Stimulated activated CD8-positive, alpha-beta memory T cell treated with anti-CD3 and anti-CD28 coated beads, Interleukin-4, amount 100 ng/mL, for 48 hours (primary cell): ENCODE measurements around the gene VPS16.
"Not testable (repeated sequence)": the region's sequence is repeated elsewhere in the genome, so short reads cannot be mapped to it uniquely, and the experiment has no call there.

Experiments
- DNase-seq: peaks from one replicate; pipeline ENCODE4 v3.0.0-alpha.2; 2020

Gene VPS16

DNA sequence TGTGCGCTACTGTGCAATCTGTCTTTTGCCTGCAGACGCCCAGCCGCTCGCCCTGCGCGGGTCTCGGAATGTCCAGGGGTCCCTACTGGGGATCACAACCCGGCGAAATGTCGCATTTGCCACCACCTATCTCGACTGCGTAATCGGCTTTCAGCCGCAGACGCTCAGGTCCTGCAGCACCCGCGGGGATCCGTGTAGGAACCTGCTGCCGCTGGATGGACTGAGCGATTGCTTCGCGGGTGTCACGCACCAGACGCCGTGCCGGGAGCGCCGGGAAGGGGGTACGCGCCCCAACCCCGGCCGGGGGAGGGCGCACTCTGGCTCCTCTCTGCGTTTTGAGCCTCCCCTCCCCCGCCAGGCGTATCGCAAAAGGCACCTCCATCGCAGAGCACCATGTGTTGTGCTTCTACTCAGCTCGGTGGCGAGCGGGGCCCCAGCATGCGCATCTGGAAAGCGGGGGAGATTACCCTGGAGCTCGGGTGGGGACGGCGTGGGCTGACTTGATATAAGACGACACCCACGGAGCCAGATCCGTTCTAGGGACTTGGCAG is 32.0 kb downstream of the VPS16 start:
- DNase-seq = peak; percentile 87

DNA sequence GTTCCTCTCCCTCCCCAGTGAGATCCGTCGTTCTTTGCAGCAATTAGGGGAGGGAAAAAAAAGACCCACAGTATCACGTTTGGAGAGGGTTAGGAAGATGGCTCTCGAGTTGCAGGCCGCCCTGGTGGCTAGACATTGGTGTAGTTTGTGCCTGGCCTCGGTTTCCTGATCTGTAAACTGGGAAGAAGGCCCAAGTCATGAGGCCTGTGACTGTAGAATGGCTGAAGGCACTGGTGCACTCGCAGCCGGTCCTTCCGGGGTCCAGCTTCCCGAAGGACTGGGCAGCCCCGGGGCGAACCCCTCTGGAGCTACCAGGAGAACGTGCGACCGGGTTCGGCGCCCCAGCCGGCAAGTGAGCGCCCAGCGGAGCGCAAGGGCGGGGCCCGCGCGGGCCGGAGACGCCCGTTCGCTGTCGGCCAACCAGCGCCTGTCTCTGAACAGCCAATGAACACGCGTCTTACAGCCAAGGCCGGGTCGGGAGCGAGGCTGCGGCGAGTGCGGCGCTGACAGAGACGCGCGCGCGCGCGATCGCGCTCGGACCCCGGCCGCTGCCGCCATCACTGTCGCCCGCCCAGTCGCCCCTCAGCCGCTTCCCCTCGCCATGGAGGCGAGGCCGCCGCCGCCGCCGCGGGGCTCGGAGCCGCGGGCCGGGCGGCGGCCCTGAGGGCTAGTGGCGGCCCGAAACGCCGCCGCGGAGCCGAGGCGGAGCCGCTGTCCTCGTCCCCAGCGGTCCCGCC is 32.6 kb downstream of the VPS16 start, which contains the start of gene PTPRA:
Gene PTPRA, plus strand, starts transcription at position 472 of the 737 bp plus-strand sequence. CDS start 90,797 bp downstream, outside the sequence.
- DNase-seq = peak; percentile 94

DNA sequence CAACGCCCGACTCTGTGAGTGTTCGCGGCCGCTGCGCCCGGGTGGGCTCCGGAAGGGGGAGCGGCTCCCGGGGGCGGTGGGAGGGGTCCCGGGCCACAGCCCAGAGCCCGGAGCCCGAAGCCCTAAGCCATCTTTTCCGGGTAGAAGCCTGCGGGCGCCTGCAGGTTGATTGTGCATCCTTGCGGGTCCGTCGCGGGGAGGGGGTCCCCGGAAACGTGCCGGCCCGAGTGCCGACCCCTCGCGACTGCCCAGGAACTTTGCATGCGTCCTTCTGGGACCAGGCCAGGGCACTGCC is 33.1 kb downstream of the VPS16 start:
- DNase-seq = peak; percentile 75

DNA sequence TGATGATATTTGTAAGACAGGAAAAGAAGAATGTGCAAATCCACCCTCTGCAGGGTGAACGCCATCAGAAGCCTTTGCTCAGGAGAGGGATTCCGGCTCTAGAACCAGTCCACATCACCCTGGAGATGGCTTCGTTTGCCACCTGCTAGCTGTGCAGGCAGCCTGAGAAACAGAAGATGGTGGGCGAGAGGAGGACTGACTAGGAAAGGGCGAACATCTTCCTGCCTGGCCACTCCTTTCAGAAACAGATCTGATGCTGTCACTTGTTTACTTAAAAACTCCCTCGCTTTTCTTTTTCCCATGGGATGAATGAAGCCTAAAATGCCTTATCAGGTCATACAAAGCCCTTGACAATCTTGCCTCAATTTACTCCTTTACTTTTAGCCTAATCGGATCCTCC is 33.9 kb downstream of the VPS16 start:
- DNase-seq = peak; percentile 52

DNA sequence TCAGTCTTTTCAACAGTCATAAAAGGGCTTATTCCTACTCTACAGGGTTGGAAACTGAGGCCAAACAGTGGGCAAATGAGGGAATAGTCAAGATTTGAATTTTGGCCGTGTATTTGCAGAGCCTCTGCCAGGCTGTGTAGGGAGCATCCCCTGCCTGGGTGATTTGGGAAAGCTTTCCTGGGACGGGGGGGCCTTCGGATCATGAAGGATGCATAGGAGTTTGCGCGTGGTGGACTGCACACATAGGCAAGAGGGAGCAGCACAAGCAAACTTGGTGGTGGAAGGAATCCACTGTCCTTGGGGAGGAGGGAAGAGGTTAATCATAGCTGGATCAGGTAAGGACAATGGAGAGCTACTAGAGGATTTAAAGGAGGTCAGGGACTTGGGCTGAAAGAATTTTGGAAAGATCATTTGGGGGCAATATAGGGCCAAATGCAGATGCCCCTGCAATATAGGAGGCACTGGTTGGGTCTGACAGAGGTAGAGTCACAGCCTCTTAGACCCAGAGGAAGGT is 35.2 kb downstream of the VPS16 start:
- no peak for DNase-seq

DNA sequence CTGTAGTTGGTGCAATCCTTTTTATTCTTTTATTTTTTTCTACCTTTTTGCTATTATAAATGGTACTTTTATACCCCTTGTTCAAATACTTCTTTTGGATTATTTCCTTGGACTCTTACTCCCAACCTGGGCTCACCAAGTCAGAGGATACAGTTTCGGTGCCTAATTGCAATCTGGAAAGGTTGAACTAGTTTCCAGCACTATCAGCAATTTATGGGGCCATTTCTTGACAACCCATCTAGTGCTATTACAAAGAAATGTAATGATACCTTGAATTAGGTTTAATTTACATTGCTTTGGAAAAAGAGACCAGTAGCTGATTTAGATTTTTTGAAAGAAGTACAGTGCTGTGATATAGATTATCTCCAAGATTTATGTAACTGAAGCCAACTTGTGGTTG is 38.0 kb downstream of the VPS16 start:
- no peak for DNase-seq

DNA sequence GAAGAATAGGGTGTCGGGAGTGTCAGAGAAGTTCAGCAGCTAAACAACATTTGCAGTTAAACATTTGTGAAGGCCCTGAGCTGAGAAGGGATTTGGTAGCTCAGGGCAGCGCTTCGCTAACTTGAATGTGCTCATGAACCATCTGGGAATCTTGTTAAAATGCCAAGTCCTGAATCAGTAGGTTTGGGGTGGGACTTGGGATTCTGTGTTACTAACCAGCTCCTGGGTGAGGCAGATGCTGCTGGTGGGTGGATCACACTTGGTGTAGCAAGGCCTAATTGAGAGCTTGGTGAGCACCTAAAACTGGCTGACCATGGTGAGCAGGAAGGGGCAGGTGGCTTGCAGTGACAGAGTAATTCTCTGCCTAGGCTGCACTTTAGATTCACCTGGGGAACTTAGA is 38.6 kb downstream of the VPS16 start:
- DNase-seq = no peak

DNA sequence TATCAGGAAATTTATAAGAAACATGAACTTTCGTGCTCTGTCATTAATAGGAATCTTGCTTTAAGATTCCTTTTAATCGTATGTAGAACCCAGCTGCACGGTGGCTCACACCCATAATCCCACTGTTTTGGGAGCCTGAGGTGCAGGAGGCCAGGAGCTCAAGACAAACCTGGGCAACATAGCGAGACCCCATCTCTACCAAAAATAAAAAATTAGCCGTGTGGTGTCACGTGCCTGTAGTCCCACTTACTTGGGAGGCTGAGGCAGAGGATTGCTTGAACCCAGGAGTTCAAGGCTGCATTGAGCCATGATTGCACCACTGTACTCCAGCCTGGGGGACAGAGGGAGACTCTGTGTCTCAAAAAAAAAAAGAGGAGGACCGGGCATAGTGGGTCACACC is 40.1 kb downstream of the VPS16 start:
- DNase-seq = no peak

DNA sequence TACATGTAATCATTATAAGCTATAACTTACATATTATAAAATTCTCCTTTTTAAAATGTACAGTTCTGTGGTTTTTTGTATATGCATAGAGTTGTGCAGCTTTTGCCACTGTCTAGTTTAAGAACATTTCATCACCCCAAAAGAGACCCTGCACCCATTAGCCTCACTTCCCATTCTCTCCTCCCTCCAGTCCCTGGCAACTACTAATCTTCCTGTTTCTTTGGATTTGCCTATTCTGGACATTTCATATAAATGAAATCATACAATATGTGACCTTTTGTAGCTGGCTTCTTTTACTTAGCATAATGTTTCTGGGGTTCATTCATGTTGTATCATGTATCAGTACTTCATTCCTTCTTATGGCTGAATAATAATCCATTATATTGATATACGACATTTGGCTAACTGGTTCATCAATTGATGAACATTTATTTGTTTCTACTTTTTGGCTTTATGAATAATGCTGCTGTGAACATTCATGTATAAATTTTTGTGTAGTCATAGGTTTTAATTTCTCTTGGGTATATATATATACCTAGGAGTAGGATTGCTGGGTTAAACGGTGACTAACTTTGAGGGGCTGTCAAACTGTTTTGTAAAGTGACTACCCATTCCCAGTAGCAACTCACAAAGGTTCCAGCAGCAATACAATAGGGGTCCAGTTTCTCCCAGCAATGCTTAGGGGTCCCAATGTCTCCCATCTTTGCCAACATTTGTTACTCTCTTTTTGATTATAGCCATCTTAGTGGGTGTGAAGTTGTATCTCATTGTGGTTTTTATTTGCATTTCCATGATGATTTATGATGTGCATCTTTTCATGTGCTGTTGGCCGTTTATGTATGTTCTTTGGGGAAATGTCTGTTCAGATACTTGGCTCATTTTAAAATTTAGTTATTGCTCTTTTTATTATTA is 43.4 kb downstream of the VPS16 start:
- no peak for DNase-seq

DNA sequence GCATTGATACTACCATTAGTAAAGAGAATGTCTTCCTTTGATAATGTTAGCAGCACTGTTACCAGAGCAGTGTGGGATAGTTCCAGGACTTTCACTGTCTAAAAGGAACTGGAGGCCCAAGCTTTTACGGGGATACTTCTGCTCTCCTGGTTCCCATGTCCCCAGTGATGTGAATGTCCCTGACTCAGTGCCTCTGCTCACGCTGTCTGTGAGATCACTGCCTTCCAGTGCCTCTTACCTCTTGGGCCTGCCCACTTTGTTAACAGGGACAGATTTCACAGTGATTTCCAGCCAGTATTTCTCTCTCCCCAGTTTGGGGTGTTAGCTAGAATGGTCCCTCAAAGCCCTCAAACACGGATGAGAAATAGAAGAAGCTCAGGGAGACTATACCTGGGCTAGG is 47.2 kb downstream of the VPS16 start:
- DNase-seq = no peak

DNA sequence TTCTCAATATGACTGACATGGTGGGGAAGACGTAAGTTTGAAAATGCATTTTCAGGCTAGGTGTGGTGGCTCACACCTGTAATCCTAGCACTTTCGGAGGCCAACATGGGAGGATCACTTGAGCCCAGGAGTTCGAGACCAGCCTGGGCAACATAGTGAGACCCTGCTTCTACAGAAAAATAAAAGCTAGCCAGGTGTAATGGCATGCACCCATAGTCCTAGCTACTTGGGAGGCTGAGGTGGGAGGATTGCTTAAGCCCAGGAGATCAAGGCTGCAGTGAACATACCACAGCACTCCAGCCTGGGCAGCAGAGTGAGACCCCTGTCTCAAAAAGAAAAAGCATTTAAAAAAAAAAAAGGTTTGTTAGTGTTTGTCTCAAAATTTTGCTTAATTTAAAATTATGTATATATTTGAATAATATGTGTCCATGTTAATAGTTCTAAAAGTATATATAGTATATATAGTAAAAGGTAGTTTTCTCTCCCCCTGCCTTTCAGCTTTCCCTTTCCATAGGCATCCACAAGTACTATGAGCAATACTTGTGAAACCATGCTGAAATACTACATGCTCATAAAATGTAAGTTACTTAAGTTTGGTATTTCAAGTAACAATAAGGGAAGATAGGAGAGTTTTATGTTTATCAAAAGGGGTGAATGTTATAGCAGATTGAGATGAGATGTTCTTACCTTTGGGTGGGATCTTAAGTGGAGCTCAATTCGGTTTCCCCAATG is 47.8 kb downstream of the VPS16 start:
- DNase-seq = no peak

DNA sequence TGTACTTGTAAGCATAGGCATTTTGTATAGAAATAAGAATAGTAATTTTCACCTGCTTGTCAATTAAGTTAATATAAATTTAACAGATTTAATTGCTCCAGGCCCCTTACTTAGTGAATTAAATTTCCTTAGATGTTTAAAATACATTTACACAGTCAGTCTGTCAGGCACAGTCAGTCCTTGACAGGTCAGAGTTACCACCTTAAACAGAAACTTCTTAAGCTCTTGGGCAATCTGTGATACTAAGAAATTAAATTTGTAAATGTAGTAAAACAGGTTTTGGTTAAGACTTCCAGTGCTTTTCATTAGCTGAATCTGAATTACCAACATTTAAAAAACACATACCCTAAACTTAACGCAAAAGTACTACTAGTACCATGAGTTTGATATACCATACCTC is 48.7 kb downstream of the VPS16 start:
- DNase-seq = no peak

DNA sequence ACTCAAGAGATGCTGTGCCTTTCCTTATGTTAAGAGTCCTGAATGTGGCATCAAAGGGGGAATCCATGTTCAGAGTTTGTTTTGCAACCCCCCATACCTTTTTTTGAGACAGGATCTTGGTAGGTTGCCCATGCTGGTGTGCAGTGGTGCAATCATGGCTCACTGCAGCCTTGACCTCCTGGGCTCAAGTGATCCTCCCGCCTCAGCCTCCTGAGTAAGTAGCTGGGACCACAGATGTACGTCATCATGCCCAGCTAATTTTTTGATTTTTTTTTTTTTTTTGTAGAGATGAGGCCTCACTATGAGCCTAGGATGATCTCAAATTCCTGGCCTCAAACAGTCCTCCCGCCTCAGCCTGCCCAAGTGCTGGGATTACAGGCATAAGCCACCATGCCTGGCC is 49.3 kb downstream of the VPS16 start:
- DNase-seq = no peak

DNA sequence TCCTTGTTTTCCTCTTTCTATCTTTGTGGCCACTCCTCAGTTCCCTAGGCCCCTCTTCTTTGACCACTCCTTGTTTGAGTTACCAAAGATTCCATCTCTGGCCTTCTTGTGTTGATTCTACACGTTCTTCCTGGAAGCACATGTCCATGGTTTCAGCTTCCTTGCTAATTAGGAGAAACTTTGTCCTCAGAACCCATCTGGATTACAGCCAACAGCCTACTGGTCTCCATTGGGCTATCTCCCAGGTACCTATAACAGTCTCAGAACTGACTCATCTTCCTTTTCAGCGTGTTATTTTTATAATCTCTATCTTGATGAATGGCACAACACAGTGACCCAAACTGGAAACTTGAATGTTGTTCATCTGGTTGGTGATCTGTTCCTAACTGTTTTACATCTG is 50.2 kb downstream of the VPS16 start:
- DNase-seq = no peak

DNA sequence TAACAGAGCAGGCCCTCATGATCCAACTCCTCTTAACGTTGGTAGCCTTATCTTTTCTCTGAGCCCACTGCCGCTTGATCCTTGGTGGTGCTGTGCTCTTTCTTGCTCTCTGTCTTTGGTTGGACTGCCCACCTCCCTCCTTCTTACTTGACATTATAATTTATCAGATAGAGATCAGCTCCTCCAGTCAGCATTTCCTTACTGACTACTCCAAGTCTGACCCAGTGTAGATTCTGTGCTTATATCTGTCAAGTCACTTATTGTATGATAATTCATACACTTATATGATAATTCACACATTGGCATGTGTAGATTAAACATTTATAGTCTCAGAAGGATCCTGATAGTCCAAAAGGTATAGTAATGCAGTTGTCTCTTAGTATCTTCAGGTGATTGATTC is 50.8 kb downstream of the VPS16 start:
- no peak for DNase-seq

DNA sequence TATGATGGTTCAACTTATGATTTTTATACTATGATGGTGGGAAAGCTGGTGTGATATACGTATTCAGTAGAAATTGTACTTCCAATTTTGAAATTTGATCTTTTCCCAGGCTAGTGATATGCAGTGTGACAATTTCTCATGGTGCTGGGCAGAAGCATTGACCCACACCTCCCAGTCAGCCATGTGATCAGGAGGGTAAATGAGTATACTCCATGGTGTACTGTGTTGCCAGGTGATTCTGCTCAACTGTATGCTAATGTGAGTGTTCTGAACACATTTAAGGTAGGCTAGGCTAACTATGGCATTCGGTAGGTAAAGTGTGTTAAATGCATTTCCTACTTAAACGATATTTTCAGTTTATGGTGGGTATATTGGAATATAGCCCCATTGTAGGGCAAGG is 51.8 kb downstream of the VPS16 start:
- no peak for DNase-seq

DNA sequence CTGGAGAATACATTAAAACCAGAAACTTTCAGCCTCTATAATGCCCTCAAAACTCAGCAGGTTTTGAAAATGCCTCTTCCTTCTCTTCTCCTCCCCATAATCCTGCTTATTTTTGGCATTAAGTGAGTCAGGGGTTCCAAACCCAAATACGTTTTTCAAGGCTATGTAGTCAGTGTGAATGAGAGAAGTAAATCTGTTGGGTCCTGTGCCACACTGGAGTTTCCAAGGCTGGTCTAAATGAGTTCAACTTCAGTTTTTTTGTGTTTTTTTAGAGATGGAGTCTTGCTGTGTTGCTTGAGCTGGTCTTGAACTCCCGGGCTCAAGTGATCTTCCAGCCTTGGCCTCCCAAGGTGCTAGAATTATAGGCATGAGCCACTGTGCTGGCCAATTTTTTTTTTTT is 53.7 kb downstream of the VPS16 start:
- DNase-seq = no peak

DNA sequence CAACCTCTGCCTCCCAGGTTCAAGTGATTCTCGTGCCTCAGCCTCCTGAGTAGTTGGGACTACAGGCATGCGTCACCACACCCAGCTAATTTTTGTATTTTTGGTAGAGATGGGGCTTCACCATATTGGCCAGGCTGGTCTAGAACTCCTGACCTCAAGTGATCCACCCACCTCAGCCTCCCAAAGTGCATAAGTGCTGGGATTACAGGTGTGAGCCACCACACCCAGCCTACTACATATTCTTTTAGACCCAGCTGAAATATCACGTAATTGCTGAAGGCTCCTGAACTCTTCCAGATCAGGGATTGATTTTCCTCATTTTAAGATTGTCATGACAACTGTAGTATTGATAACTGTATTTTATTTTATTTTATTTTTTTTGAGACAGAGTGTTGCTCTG is 54.6 kb downstream of the VPS16 start:
- not testable (repeated sequence) for DNase-seq

DNA sequence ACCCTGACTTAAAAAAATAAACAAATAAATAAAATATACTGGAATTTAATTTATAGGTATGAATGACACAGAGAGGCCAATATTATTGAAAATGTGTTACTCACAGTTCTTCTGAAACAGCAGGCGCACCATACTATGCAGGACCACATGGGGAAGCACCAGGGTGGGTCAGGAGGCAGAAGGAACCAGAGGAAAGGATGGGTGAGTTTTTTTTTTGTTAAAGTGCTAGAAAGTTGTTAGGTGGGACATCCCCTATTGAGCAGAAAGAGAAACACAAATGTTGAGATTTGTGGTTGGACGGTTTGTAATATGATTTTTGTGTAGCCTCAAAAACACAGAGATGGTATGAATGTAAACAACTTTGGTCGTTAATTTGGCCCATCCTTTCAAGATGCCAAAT is 58.7 kb downstream of the VPS16 start:
- DNase-seq = no peak

DNA sequence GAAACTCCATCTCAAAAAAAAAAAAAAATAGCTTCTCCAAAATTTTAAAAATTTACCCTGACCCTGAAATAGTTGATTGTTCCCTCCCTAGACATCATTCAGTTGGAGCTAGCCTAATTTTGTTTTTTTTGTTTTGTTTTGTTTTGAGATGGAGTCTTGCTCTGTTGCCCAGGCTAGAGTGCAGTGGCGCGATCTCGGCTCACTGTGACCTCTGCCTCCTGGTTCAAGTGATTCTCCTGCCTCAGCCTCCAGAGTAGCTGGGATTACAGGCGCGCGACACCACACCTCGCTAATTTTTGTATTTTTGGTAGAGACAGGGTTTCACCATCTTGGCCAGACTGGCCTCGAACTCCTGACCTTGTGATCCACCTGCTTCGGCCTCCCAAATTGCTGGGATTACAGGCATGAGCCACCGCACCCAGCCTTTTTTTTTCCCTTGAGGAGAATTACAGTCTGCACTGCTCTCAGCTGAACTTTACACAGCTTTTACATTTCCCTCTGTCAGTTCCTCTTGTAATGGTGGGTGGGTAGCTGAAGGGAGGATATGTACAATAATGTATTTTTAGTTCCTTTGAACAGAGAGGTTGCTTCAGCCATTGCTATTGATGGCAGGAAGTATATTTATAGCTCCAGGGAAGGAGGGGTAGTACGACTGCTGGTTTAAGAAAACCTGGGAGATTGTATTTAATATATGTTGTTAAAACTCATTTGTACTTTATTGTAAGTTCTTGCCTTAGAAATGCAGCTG is 60.5 kb downstream of the VPS16 start:
- no peak for DNase-seq

DNA sequence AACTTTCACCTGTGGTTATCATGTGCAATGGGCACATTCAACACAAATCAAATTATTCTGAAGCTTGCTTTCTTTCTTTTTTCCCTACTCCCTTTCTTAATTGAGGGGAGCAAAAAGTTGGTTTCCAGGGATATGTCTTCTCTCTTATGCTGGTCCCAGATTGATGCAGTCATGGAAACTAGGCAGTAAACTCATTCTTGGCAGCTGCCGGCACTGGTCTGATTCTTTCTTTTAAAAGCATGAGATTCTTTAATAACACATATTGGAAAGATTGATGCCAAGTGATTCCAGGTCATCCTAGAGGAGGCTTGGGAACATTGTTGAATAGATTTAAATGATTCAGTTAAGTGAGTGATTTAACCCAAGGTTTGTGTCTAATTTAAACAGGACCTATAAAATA is 61.7 kb downstream of the VPS16 start:
- DNase-seq = no peak

DNA sequence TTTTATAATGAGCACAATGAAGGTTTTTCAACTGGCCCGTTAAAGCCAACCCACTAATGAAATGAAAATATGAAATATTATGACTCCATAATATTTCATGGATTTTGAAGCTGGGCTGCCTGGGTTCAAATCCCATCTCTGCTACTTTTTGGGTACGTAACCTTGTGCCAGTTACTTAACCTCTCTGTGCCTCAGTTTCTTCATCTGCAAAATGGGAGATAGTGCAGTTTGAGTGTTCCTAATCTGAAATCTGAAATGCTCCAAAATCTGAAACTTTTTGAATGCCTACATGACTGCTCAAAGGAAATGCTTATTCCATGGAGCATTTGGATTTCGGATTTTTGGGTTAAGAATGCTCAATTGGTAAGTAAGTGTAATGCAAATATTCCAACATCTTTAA is 62.3 kb downstream of the VPS16 start:
- no peak for DNase-seq
